ENCODE measurements around the gene RNF220.

RNF220 gene

DNA sequence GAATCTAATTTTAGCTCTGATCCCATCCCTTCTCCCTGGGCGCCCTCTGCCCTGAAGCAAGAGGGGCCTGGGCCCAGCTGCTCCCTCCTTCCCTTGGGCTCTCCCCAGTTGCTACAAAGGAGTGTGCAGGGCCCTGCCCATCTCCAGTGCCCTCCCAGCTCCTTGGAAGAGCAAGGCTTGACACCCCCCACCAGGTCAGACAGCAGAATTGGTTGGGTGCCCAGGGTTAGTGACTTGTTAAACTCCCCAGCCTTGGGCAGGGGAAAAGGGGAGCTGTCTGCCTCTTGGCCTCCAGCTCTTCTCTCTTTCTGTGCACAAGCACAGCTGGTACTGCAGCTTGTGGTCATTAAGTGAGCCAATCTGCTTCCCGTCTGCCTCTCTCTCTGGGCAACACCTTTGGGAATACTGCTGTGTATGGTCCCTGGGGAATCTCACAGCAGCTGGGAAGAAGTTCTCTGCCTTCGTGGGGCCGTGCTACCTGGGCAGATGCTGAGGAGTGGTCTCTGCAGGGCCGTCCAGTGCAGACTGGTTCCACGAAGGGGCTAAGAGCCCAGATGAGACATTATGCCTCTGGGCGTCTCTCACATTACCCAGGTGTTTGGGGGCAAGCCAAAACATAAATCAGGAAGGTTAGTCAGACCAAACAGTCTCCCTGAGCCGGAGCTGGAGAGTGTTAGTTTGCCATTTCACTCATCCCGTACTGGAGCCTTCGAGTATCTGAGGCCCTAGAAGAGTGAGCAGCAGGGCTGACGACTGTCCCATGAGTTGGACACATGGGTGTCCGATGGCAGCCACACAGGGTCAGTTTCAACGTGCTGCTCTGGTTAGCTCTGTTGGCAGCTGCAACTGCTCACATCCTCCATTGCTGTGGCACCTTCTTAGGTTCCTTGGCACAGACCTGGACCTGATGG lies 231.9 kb downstream of the RNF220 start:
- DNase-seq (ENCODE audit: low read depth): no peak

DNA sequence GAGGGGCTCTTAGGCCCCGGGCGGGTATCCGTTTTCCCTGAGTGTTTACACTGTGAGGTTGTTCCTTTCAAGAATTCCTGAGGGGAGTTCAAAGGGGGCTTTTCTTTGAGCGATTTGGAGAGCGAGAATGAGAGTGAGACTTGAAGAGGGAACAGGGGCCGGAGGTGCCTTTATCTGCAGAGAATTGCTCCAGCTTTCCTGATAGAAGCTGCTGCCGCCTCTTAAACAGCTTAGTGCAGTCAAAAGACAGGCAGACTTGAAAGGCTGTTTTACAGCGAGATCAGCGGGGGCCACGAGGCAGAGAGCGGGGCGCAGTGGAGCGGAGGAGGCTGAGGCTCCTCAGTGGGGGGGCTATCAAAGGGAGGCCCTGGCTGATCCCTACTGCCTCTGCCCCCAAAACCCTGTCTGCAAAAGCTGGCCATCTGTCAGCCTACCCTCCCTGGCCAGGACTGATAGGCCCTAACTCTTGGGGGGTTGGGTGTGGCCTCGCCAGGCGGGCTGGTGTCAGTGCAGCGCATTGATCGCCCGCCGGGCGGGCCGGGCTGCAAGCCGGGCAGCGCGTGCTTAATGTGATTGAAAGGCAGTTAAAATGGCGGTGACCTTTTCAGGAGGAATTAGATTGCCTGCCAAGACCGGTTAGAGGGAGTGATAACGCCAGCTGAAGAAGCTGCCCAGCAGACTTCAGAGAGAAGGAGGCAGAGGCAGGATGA lies 232.8 kb downstream of the RNF220 start:
- DNase-seq (ENCODE audit: low read depth): no peak

GRCh38 chr1:44640200-44640853 lies 235.3 kb downstream of the RNF220 start:
- DNase-seq (ENCODE audit: low read depth): no peak

DNA sequence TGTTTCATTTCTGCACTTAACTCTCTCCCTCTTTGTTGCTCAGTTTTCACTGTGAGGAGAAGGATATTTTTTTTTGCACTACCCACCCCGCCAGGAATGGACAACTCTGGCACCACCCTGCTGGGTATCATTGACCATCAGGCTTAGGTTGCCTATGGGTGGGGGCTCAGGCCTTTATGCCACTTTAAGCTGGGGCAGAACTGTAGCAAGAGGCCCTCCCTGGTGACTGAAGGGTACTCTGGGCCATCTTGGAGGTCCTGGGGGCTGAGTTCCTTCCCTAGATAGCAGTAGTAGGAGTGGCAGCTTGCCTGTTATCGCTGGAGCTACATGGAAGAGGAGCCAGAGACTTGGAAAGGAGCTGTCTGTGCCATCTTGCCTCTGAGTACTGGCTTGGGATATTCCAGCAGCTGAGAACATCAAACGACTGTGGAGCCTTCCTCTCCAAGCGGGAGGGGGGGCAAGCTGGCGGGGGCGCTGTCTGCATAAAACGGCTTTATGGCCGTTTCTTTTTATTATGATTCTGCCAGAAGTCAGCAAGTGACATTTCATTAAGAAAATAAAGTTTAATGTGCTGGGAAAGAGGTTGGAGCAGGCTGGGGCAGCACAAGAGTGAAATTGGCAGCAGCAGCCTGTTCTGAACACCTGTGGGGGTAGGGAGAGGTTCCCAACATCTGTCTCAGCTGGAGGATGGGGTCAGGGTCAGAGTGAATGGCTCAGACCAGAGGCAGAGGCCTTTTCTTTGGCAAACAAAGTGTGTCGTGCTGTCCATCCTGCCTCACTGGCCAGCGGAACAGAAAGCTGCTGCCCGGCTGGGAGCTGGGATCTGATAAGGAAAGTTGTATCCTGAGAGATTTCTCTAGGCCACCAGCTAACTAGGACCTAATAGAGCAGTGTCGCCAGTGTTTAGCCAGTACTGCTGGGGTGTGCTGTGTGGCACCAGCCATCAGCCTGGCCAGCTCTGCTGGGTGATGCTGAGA lies 236.4 kb downstream of the RNF220 start:
- no peak for DNase-seq (ENCODE audit: low read depth)

GRCh38 chr1:44642255-44642654 lies 237.2 kb downstream of the RNF220 start:
- DNase-seq (ENCODE audit: low read depth): no peak

GRCh38 chr1:44642925-44643324 lies 237.9 kb downstream of the RNF220 start:
- no peak for DNase-seq (ENCODE audit: low read depth)

DNA sequence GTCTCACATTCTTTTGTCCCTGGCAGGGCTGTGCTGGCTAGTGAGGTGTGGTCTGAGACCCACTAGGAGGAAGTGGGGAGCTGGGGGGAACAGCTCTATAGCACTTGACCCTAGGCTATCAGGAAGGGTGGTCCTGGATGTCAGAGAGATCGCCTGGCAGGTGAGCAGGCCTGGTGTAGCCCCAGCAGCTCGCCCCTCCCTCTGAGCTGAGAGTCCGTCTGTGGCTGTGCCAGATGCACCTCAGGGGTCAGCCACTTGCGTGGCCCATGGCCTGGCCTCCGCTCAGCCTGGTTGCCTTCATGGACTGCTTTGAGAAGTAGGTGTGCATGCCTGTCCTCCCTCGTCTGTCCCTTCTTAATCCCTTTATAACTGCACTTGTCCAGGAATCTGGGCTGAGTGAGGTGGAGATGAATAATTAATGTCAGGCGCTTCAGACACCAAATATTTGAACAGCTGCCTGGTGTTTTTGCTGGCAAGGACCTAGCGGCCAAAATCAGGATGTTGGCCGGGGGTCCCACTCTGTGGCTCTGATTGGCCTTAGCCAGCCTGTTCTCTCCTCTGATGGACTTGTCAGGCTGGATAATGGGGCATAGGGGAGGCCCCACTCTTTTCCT lies 238.8 kb downstream of the RNF220 start:
- no peak for DNase-seq (ENCODE audit: low read depth)

DNA sequence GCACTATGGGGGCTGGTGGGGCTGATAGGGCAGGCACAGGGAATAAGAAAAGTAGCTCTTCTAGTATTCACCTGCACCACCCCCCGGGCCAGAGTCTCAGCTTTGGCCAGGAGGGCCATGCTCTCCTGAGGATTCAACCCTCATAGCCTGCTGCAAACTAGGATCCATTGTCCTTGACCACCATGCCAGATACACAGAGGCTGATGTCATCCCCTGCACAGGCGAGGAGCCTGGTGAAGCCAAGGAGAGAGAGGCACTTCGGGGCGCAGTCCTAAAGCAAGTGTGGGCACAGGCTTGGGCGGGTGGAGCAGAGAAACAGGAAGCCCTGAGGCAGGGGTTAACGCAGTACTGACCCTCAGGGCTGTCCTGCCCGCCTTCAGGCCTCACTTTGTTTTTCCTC lies 239.8 kb downstream of the RNF220 start:
- no peak for DNase-seq (ENCODE audit: low read depth)

GRCh38 chr1:44645476-44646244 lies 240.6 kb downstream of the RNF220 start:
- no peak for DNase-seq (ENCODE audit: low read depth)

GRCh38 chr1:44646261-44647110 lies 241.4 kb downstream of the RNF220 start:
- no peak for DNase-seq (ENCODE audit: low read depth)

- no peak for DNase-seq (ENCODE audit: low read depth)
Measured at GRCh38 chr1:44647896-44648295, 242.8 kb downstream of the RNF220 start.

DNA sequence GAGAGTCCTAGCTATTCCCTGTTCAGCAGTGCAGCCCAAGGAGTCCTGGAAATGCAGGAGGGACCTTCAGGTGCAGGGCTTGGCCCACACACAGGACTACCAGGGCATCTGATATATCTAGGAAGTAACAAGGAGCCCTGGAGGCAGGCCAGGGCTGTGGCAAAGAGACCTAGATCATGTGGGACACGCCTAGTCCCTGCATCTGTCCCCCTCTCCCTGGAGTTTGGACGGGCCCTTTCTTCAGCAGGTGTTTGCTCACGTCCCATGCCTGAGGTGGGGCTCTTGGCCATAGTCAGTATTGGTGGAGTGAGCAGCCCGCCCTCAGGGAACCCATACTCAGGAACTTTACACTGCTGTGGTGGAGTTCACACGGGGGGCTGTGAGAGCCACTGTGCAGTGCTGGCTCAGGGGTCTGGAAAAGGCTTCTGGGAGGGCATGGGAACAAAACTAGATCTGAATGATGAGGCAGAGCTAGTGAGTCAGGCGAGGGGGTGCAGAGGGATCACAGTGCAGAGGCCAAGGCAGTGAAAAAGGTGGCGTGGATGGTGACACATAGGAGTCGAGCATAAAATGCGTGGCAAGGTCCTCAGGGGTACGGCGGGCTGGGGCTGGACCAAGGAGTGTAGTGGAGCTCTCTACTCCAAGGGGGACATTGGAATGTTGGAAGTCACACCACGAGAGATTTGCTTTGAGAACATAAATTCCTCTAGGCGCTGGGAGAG lies 243.6 kb downstream of the RNF220 start:
- DNase-seq (ENCODE audit: low read depth): no peak

GRCh38 chr1:44649788-44650158 lies 244.7 kb downstream of the RNF220 start:
- DNase-seq (ENCODE audit: low read depth): no peak

DNA sequence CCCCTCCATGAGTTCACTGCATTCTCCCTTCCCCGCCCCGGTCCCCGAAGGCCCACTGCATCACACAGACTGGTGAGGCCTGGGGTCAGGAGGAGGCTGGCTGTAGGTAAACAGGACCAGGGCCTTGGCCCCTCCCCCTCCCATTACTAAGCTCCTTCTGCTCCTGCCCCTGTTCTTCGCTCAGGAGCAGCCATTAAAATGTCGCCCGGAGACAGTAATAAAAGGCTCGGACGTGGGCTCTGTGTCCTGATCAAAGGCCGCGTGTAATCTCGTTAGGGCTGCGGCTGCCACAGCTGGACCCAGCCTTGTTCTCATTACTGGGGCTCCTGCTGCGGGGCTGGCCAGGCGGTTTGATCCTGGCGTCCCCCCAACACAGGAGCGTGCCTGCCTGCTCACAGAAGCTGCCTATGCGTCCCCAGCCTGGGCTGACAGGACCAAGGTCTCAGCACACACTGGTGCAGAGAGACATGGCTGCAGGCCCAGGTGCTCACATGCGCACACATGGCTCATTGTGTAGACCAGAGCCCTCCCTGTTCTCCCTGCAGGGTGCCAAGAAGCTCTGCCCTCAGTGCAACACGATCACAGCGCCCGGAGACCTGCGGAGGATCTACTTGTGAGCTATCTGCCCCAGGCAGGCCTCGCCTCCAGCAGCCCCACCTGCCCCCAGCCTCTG lies 245.2 kb downstream of the RNF220 start:
- DNase-seq (ENCODE audit: low read depth): no peak

DNA sequence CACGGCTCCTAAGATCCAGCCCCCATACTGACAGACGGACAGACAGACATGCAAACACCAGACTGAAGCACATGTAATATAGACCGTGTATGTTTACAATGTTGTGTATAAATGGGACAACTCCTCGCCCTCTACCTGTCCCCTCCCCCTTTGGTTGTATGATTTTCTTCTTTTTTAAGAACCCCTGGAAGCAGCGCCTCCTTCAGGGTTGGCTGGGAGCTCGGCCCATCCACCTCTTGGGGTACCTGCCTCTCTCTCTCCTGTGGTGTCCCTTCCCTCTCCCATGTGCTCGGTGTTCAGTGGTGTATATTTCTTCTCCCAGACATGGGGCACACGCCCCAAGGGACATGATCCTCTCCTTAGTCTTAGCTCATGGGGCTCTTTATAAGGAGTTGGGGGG lies 246.0 kb downstream of the RNF220 start:
- DNase-seq (ENCODE audit: low read depth): no peak

DNA sequence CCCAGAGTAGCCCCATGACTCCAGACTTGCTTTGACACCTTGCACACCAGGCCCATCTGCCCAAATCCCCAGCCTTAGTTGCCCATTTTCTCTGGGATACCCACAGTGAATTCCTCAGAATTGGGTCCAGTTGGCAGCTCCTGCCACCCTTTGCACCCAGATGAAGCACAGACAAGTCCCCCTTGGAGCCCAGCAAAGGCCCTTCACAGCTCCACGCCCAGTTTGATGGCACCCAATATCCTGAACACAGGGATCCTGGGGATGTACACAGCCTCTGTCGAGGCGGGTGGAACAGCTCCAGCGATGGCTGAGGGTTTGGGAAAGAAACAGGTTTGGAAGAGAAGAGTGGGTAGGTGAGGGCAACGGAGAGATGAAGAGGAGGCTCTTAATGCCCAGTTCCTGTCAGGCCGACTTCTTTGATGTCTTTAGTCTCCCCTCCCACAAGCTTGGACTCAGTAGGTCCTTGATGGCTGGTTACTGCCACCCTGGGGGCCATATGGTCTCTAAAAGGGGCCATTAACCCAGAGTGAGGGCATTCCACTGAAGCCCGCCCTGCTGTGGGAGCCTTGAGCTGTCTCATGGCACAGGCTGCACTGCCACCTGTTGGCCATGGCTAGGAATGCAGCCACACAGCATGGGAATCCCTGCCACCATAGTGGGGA lies 247.5 kb downstream of the RNF220 start:
- no peak for DNase-seq (ENCODE audit: low read depth)

DNA sequence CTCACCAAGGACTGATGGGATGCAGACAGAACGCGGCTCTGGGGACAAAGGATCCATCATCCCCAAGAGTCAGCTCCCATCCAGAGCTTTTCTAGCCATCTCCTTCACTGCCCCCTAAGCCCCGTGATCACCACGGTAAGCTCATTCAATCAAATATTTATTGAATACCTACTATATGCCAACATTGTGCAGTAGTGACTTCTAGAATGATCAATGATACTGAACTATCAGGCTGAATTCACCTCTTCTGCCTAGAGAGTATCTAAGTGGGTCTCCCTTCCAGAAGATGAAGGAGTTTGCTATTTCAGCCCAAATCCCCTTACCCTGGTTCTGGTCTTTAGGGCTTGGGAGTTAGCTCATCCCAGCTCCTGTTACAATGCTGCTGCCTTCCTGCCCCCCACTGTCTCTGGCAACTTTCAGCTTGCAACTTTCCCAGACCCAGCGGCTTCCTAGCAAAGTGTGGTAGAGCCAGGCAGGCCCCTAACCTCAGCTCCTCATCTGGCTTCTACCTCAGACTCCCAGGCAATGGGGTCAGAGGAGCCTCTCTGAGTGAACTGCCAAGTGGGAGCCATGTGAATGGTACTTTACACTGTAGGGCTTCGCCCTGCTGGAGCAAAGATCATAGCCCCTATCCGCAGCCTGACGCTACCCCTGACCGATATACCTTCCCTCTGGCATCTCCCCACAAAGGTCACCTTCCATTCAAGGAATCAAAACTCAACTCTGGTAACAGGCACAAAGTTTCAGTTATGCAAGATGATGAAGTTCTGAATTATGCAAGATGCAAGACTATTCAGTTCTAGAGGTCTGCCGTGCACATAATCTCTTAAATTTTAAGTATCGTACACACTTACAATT lies 248.3 kb downstream of the RNF220 start:
- no peak for DNase-seq (ENCODE audit: low read depth)

Data from non-pigmented ciliary epithelial cell (primary cell).